GM12878 (cell line): ENCODE measurements around the gene BTBD3. TPM values are rescaled to one million over a fixed set of nuclear protein-coding genes. Genes with fewer than 3 reads are reported as not detected.

ENCODE experiments used
- ATAC-seq: fragments of 200-7000 bp; cut with Tn5 transposase; 3 replicates; pipeline ENCODE4 v1.9.1; 2020; ENCODE audit warnings: mild to moderate bottlenecking, moderate library complexity
- BruUV-seq: library from RNA; stranded (reverse); fragments of 400-500 nt; replicated peaks from 2 replicates; lab custom pipeline; 2021; lab: Mats Ljungman, UMichigan
- CTCF ChIA-PET: fragments of 300-600 bp; sonication (Branson Sonifier 250); formaldehyde crosslinking; extraction: SDS; loops from one replicate; lab custom pipeline; 2021; ENCODE audit warnings: inconsistent platforms; lab: Yijun Ruan, JAX
- POLR2A ChIA-PET: fragments of 350-600 bp; formaldehyde crosslinking; extraction: SDS; loops from one replicate; lab custom pipeline; 2021; ENCODE audit warnings: inconsistent platforms; lab: Charles Lee
- RAD21 ChIA-PET: fragments of 300-600 bp; sonication (Branson Sonifier 250); formaldehyde crosslinking; loops from one replicate; lab custom pipeline; 2023; ENCODE audit warnings: antibody characterized with exemption; ENCODE audit not compliant: unreplicated experiment; lab: Charles Lee
- SMC1A ChIA-PET: fragments of 300-600 bp; sonication (Branson Sonifier 250); formaldehyde crosslinking; loops from one replicate; lab custom pipeline; 2023; ENCODE audit not compliant: unreplicated experiment, uncharacterized antibody; lab: Charles Lee
- DNase-seq: peaks from one replicate; pipeline ENCODE4 v3.0.0-alpha.2; 2011; ENCODE audit warnings: low read depth, low spot score
- FAIRE-seq: peaks from 3 replicates; lab custom pipeline; 2011; peaks lifted over from hg19 to GRCh38; lab: Jason Lieb, UNC
- H2AFZ ChIP-seq: 2 replicates; pipeline ENCODE4 v1.6.0; 2011; ENCODE audit warnings: low read depth, low read length, control low read depth; ENCODE audit not compliant: control insufficient read depth
- H3K27ac ChIP-seq: 2 replicates; pipeline ENCODE4 v1.5.1; 2011; ENCODE audit warnings: control low read depth; ENCODE audit not compliant: control insufficient read depth, insufficient read depth
- H3K27me3 ChIP-seq, 2 experiments: replicated peaks in 1 of 2; 2 replicates each; pipeline versions ENCODE4 v1.6.0 to v1.6.1; 2011; ENCODE audit warnings: low read length in 1 of 2; ENCODE audit not compliant: control insufficient read depth in 2 of 2, insufficient read depth in 2 of 2
- H3K36me3 ChIP-seq, 2 experiments: 2 replicates each; pipeline ENCODE4 v1.5.1; 2011; ENCODE audit warnings: low read length in 1 of 2; ENCODE audit not compliant: control insufficient read depth in 2 of 2, insufficient read depth in 2 of 2
- H3K4me1 ChIP-seq: 2 replicates; pipeline ENCODE4 v1.6.1; 2011; ENCODE audit warnings: mild to moderate bottlenecking, low read length, moderate library complexity, mixed read lengths; ENCODE audit not compliant: control insufficient read depth, insufficient read depth
- H3K4me2 ChIP-seq: 2 replicates; pipeline ENCODE4 v1.6.0; 2011; ENCODE audit warnings: control low read depth; ENCODE audit not compliant: control insufficient read depth, insufficient read depth
- H3K4me3 ChIP-seq: fragments of 200-600 bp; sonication (generic); 2 replicates; pipeline ENCODE4 v1.5.1; 2016
- H3K79me2 ChIP-seq: 2 replicates; pipeline ENCODE4 v1.6.0; 2011; ENCODE audit warnings: low read length; ENCODE audit not compliant: control insufficient read depth, insufficient read depth
- H3K9ac ChIP-seq: 2 replicates; pipeline ENCODE4 v1.8.0; 2011; ENCODE audit warnings: low read length, control low read depth, mixed read lengths; ENCODE audit not compliant: control insufficient read depth, insufficient read depth
- H3K9me3 ChIP-seq: replicated peaks from 3 replicates; pipeline ENCODE4 v1.5.1; 2011; ENCODE audit warnings: mild to moderate bottlenecking, low read length; ENCODE audit not compliant: control insufficient read depth, insufficient read depth
- H4K20me1 ChIP-seq: 2 replicates; pipeline ENCODE4 v1.6.0; 2011; ENCODE audit not compliant: control insufficient read depth, insufficient read depth
- BMI1 ChIP-seq: fragments of 450-650 bp; IDR thresholded peaks from 2 replicates; pipeline ENCODE4 v1.6.1; 2016; ENCODE audit warnings: mild to moderate bottlenecking, moderate library complexity, borderline replicate concordance
- CHD2 ChIP-seq: IDR thresholded peaks from 2 replicates; pipeline ENCODE4 v1.6.1; 2011; ENCODE audit warnings: low read depth, low read length, improper control_type of control experiment, borderline replicate concordance
- CHD4 ChIP-seq: fragments of 200-600 bp; sonication (generic); IDR thresholded peaks from 2 replicates; pipeline ENCODE4 v1.6.1; 2016; ENCODE audit warnings: mild to moderate bottlenecking
- HDGF ChIP-seq: fragments of 450-650 bp; IDR thresholded peaks from 2 replicates; pipeline ENCODE4 v1.6.1; 2016; ENCODE audit warnings: antibody characterized with exemption
- IRF5 ChIP-seq: fragments of 450-650 bp; IDR thresholded peaks from 2 replicates; pipeline ENCODE4 v1.6.1; 2017; ENCODE audit warnings: borderline replicate concordance
- KLF5 ChIP-seq: fragments of 450-650 bp; IDR thresholded peaks from 2 replicates; pipeline ENCODE4 v1.6.1; 2014; ENCODE audit warnings: mild to moderate bottlenecking; ENCODE audit not compliant: partially characterized antibody
- NFYB ChIP-seq: IDR thresholded peaks from 2 replicates; pipeline ENCODE4 v1.6.1; 2011; ENCODE audit warnings: low read depth, mild to moderate bottlenecking, low read length, improper control_type of control experiment, moderate library complexity; ENCODE audit not compliant: insufficient read depth
- PML ChIP-seq: IDR thresholded peaks from 2 replicates; pipeline ENCODE4 v1.6.1; 2012; ENCODE audit warnings: low read length, inconsistent platforms
- POLR2AphosphoS5 ChIP-seq: IDR thresholded peaks from 2 replicates; pipeline ENCODE4 v1.6.1; 2011; ENCODE audit warnings: mild to moderate bottlenecking, low read length, inconsistent platforms
- RAD21 ChIP-seq: IDR thresholded peaks from 2 replicates; pipeline ENCODE4 v1.6.1; 2011; ENCODE audit warnings: mild to moderate bottlenecking, low read depth, low read length, moderate library complexity; ENCODE audit not compliant: insufficient read depth
- SMAD5 ChIP-seq: IDR thresholded peaks from 2 replicates; pipeline ENCODE4 v1.6.1; 2016; ENCODE audit warnings: antibody characterized with exemption, low read depth
- SP1 ChIP-seq: IDR thresholded peaks from one replicate; pipeline ENCODE4 v1.6.1; 2011; ENCODE audit warnings: low read depth, low read length
- SRF ChIP-seq, 2 experiments: IDR thresholded peaks; 2 replicates each; pipeline ENCODE4 v1.6.1; 2011; ENCODE audit warnings: low read depth in 2 of 2, low read length in 2 of 2, mild to moderate bottlenecking in 1 of 2, moderate library complexity in 1 of 2
- ZNF207 ChIP-seq: fragments of 450-650 bp; IDR thresholded peaks from 2 replicates; pipeline ENCODE4 v1.6.1; 2014; ENCODE audit warnings: antibody characterized with exemption, mild to moderate bottlenecking, borderline replicate concordance
- ZNF24 ChIP-seq: fragments of 450-650 bp; IDR thresholded peaks from 2 replicates; pipeline ENCODE4 v1.6.1; 2017; ENCODE audit warnings: antibody characterized with exemption, mild to moderate bottlenecking
- WGBS: methylation state at CpG from one replicate; pipeline ENCODE4 v1.1.6; 2016; ENCODE audit warnings: low lambda C conversion rate; ENCODE audit not compliant: insufficient replicate concordance, insufficient coverage; ENCODE audit errors: missing lambda C conversion rate; 5-methylcytosine and 5-hydroxymethylcytosine counted together
- in situ Hi-C: fragments of 300-500 bp; cut with MboI; formaldehyde crosslinking; loops from 9 replicates; pipeline ENCODE4 v1.14.3; 2018; ENCODE audit warnings: mixed read lengths
- intact Hi-C: fragments of 100-400 bp; cut with micrococcal nuclease; formaldehyde crosslinking; loops from one replicate; pipeline ENCODE4 v1.14.2; 2022; ENCODE audit not compliant: unreplicated experiment
- polyA plus RNA-seq, 11 experiments: library from polyadenylated mRNA; depleted of rRNA in 4 of 11; unstranded in 6 of 11; stranded (reverse) in 5 of 11; fragments of >200 nt; fragmentation: Nextera tagmentation in 4 of 11; fragmentation: Illumina TruSeq in 1 of 11; extraction: Ambion mirVana in 4 of 11; extraction: Trizol in 1 of 11; gene quantifications; 1 replicate in 1 of 11; 2 replicates in 10 of 11; pipeline versions ENCODE4 v1.2.1 to v1.2.3, GENCODE V29; 2011 to 2016; ENCODE audit warnings: inconsistent platforms in 2 of 11, missing spikeins in 2 of 11, low read depth in 1 of 11
- total RNA-seq, 4 experiments: library from RNA; depleted of rRNA in 3 of 4; stranded (reverse); fragments of >200 nt in 3 of 4; fragmentation: Illumina TruSeq in 1 of 4; extraction: Trizol in 1 of 4; gene quantifications; 2 replicates each; pipeline versions ENCODE4 v1.2.1 to v1.2.3, GENCODE V29; 2013 to 2021

The BTBD3 gene
- total and polyA plus RNA-seq, 10 of the 15 experiments (the other 5 are each of a cell fraction or from before 2014, with no cell fraction given), result 0.02 to 12.8 (median 0.23) TPM

GRCh38 chr20:11965602-11966001, 47.9 kb downstream of the BTBD3 start:
- H3K9me3 ChIP-seq, result no peaks in the 10 kb centered on the region
- FAIRE-seq, result no peak
- H3K4me3 ChIP-seq, result no peak overlapping the region
- no peaks in the 10 kb centered on the region for H3K79me2 ChIP-seq
- ATAC-seq, result no peak
- TF ChIP-seq IRF5, result no peak
- ChIA-PET POLR2A (no interaction called here), SMC1A (interaction anchor here (1.4 to 1.9 kb wide), 2 partner anchors 17 to 28 kb away, joined by 3 to 5 read pairs; no protein-coding TSS in a partner anchor), CTCF (no interaction called here), RAD21 (interaction anchor here (0.9 kb wide), 1 partner anchor 49 kb away, joined by 3 read pairs; no protein-coding TSS in a partner anchor)
- no peaks in the 10 kb centered on the region for H3K36me3 ChIP-seq
- DNase-seq, result no peak
- intact Hi-C loops (no loop called here), in situ Hi-C loops (no loop called here)
- no peaks in the 10 kb centered on the region for H3K27me3 ChIP-seq
- no peak overlapping the region for H3K9ac ChIP-seq
- H3K4me2 ChIP-seq, result no peak overlapping the region
- no peaks in the 10 kb centered on the region for H3K4me1 ChIP-seq
- WGBS, result 0% methylated on average over 1 of the region's 1 CpG
- no peaks in the 10 kb centered on the region for H4K20me1 ChIP-seq
- BruUV-seq, result no TSS peak
- no peak overlapping the region for H2AFZ ChIP-seq
- no peak overlapping the region for H3K27ac ChIP-seq

DNA sequence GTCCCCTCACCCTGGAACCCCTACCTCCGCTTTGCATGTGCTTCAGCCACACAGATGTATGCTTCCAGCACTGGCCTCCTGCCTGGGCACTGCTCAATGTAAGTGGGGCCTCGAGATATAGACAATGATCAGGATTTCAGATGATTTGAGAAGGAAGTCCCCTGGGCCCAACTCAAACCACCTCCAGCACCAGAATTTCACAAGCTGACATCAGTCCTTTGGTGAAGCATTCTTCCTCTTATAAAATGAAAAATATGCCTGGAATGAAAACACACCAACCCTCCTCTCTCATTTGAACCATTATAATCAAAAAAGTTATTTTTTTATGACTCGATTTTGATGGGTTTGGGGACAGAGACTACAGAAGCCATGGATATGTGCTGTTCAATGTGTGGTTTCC, 48.5 kb downstream of the BTBD3 start:
- intact Hi-C loops, result no loop called here

More for the DNA sequence above, 48.5 kb downstream of the BTBD3 start:
- ATAC-seq (no peak), DNase-seq (no peak), FAIRE-seq (no peak)
- Histone ChIP-seq H2AFZ (no peak overlapping the region), H3K9ac (no peak overlapping the region), H3K79me2 (no peaks in the 10 kb centered on the region), H4K20me1 (no peaks in the 10 kb centered on the region), H3K4me2 (no peak overlapping the region), H3K27ac (no peak overlapping the region), H3K4me1 (no peaks in the 10 kb centered on the region), H3K27me3 (no peaks in the 10 kb centered on the region), H3K36me3 (no peaks in the 10 kb centered on the region), H3K4me3 (no peak overlapping the region), H3K9me3 (no peaks in the 10 kb centered on the region)
- RAD21 ChIA-PET, result interaction anchor here (0.9 kb wide), 1 partner anchor 49 kb away, joined by 3 read pairs; no protein-coding TSS in a partner anchor
- 8% methylated on average over 3 of the region's 3 CpGs for WGBS
- in situ Hi-C loops, result no loop called here
- POLR2A ChIA-PET, result no interaction called here
- CTCF ChIA-PET, result no interaction called here
- no TSS peak for BruUV-seq
- SMC1A ChIA-PET, result interaction anchor here (1.9 kb wide), 1 partner anchor 27 kb away, joined by 5 read pairs; no protein-coding TSS in a partner anchor
- TF ChIP-seq ZNF24 (no peak), CHD2 (no peak), SP1 (no peak), POLR2AphosphoS5 (no peak), NFYB (no peak), SRF (IDR thresholded peaks at IDR 0.05; ENCODE audit: low read depth in 2 of 2, low read length in 2 of 2) (no peak), BMI1 (no peak), CHD4 (no peak), KLF5 (no peak), HDGF (no peak), ZNF207 (no peak), PML (no peak), SMAD5 (no peak), RAD21 (no peak)
- TF ChIP-seq, all 136 proteins: peak for 0
